Mucosa of gallbladder (tissue), 1 donor: ENCODE data around the gene SH3TC2. TPM values are rescaled to one million over a fixed set of nuclear protein-coding genes. Genes with fewer than 3 reads are reported as not detected.
"Not testable (repeated sequence)": the region's sequence is repeated elsewhere in the genome, so short reads cannot be mapped to it uniquely, and the experiment has no call there.

Experiments used
- DNase-seq: peaks from one replicate; pipeline ENCODE4 v3.0.0-alpha.2; 2020; ENCODE audit warnings: low spot score
- total RNA-seq: library from RNA; stranded (reverse); gene quantifications from one replicate; pipeline ENCODE4 v1.2.1, GENCODE V29; 2021
- donor health status: DM: no; HTN: no; CAD: no.

SH3TC2 gene
- total RNA-seq, result 2.7 TPM

GRCh38 chr5:149063017-149063687, at the start of gene SH3TC2:
SH3TC2 (minus strand) TSS chr5:149063062; CDS start chr5:149063022, 40 bp downstream.
- peak; percentile 55 for DNase-seq

DNA sequence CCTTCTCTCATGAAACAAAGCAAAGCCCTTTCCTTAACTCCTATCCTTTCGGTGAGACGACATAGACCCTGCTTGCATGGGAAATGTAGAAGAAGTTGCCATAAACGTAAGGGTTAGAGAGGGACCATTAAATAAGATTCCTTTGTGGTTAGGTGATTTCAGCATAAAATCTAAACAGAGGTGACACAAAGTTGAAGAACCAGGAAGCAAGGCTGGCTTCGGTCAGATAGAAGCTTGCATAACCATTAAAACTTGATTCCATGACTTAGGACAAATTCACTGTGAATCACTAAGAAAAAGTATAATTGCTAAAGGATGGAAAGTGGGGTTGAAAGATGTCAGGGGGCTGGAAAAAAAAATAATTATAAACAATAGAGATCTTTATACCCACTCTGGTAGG, 47.5 kb upstream of the SH3TC2 start:
- DNase-seq, result no peak

- no peak for DNase-seq
These were observed 45.9 kb upstream of the SH3TC2 start for GRCh38 chr5:149108651-149109280.

GRCh38 chr5:149100331-149100730, 37.5 kb upstream of the SH3TC2 start:
- no peak for DNase-seq

- DNase-seq, result no peak
These were observed 37.1 kb upstream of the SH3TC2 start for GRCh38 chr5:149099920-149100319.

DNA sequence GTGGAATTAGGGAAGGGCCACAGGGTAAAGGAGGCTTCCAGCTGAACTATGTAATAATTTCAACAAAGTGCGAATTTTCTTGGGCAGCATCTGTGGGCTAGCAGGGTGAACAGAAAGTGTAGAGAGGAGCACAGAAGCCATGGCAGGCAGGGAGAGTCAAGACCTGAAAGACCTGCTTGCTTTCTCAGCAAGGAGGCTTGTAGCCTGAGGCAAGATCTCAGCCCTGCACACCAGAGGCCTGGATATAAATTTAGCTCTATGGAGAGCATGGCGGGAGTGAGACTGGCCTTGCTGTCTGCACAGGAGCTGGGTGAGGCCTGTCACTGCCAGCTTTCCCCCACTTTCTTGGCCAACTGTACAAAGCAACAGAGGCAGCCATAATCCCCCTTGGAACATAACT, 32.1 kb upstream of the SH3TC2 start:
- no peak for DNase-seq

GRCh38 chr5:149093625-149094024, 30.8 kb upstream of the SH3TC2 start:
- no peak for DNase-seq

DNA sequence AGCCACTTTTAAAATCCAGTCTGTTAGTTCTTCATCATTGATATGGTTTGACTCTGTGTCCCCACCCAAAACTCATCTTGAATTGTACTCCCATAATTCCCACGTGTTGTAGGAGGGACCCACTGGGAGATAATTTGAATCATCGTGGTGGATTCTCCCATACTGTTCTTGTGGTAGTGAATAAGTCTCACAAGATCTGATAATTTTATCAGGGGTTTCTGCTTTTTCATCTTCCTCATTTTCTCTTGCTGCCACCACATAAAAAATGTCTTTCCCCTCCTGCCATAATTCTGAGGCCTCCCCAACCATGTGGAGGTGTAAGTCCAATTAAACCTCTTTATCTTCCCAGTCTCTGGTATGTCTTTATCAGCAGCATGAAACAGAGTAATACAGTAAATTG, 26.9 kb upstream of the SH3TC2 start:
- no peak for DNase-seq

GRCh38 chr5:149088686-149089085, 25.8 kb upstream of the SH3TC2 start:
- no peak for DNase-seq

DNA sequence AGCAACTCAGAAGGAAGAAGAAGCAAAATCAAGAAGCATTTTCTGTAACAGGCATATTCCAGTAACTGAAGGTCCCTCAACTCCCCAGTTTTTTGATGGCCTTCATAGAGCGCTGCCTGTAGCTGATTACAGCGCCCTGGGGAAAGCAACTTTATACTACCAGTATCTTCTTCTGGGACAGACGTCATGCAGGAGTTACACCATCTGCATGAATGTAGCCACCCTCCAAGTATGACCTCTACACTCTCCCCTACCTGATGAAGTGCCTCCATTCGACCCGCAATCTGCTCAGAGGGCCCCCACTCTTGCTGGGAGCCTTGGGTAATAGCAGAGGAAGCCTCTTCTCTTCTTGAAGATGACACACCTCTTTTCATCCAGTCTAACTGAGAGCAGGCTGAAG, 21.0 kb upstream of the SH3TC2 start:
- no peak for DNase-seq

DNA sequence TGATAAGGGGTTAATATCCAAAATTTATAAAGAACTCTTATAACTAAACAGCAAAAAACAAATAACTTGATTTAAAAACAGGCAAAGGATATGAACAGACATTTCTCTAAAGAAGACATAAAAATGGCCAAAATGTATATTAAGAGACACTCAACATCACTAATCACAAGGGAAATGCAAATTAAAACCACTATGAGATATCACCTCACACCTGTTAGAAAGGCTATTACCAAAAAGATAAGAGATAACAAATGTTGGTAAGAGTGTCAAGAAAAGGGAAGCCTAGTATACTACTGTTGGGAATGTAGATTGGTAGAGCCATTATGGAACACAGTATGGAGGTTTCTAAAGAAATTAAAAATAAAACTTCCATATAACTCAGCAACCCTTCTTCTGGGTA, 19.4 kb upstream of the SH3TC2 start:
- DNase-seq, result no peak

DNA sequence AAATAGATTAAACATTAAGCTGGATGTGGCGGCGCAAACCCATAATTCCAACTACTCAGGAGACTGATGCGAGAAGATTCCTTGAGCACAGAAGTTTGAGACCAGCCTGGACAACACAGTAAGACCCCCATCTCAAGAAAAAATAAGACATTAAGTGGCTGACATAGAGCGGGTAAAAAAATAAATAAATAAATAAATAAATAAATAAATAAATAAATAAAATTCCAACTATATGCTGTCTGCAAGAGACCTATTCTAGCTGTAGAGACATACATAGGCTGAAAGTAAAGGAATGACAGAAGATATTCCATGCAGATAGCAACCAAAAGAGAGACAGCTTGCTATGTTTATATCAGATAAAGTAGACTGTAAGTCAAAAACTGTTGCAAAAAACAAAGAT, 17.4 kb upstream of the SH3TC2 start:
- no peak for DNase-seq

DNA sequence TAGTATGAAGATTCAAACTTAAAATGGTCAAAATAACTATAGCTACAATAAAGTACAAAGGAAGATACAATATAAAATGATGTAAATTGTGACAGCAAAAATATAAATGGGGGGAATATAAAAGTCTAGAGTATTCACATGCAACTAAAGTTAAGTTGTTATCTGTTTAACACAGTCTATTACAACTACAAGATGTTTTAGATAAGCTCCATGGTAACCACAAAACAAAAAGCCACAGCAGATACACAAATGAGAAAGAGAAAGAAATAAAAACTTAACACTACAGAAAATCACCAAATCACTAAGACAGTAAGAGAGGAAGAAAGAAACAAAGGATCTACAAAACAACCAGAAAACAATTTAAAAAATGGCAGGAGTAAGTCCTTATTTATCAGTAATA, 17.0 kb upstream of the SH3TC2 start:
- no peak for DNase-seq

DNA sequence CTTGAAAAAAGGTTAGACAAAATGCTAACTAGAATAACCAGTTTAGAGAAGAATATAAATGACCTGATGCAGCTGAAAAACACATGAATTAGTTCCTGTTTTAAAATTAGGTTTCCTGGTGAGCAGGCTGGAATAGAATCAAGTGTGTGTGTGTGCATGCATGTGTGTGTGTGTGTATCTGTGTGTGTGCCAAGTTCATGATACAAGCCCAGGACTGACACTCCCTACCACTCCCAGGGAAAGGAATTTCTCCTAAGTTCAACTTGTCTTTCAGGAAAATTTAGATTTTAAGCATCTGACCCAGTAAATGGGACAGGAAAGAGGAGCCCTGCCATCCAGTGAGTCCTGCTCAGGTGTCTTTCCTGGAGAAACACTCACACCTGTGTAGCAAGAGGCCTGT, 11.2 kb upstream of the SH3TC2 start:
- DNase-seq, result not testable (repeated sequence)

DNA sequence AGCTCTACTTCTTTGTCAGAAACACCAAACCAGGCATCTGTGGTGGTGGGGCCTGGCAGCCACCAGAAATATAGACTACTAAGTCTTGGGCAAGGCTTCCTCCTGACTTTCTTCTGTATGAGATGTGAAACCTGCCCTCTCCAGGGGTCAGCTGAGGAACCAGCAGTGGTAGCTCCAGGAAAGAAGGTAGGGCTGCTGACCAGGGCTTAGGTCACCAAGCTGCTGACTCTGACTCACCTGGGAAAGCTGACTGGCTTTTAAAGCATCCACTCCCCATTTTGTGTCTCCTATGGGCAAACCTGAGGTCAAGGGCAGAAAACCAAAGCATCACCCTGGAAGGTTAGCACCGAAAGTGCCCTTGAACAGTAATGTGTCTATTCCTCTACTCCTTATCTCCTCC, 10.4 kb upstream of the SH3TC2 start:
- DNase-seq, result no peak

DNA sequence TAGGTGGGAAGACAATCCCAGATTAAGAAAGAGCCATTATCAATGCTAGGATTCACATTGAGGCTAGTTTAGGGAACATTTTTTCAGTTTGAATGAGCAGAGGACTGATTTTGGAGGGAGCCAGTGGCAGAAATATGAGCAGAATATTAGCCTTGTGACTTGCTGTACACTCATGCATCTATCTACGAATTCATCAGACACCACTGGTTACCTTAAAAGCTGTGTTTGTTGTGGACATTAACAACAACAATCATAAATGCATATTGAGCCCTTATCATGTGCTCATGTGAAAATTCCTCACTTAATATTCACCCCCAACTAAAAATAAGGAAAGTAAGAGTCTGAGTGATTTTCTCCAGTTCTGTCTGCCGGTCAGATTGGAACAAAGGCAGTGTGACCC, 9.9 kb upstream of the SH3TC2 start:
- DNase-seq, result no peak

- no peak for DNase-seq
These were observed 9.5 kb upstream of the SH3TC2 start for GRCh38 chr5:149072376-149072775.

GRCh38 chr5:149071756-149072155, 8.9 kb upstream of the SH3TC2 start:
- no peak for DNase-seq

GRCh38 chr5:149071216-149071615, 8.4 kb upstream of the SH3TC2 start:
- DNase-seq, result no peak

- no peak for DNase-seq
These were observed 6.8 kb upstream of the SH3TC2 start for GRCh38 chr5:149069711-149070110.

- no peak for DNase-seq
These were observed 1.1 kb upstream of the SH3TC2 start for GRCh38 chr5:149063896-149064478.

DNA sequence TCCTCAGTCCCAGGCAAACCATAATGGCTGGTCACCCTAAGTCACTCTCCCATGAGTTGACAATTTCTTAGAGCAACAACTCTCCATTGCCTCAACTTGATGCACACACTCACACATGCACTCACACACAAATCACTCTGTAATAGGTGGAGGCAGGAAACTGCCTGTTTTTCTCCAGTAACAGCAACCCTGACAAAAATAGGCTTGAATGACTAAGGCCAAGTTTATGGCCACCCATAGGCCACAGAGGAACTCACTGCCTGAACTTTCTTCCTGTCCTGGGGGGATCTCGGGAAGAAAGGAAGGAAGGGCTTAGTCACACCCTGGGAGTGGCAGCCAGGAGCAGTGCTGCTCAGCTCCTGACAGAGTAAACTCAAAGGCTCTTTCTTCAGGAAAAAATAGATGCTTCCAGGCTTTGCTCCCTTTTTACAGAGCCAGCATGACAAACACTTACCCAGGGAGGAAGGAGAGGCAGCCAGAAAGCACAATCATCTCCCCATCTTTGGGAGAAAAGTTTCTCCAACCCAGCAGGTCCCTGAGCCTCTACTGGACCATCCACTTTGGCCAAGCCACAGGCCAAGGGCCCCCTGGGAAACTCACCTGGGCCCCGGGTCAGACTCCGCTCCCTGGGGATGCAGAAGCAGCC, 368 bp downstream of the SH3TC2 start:
- DNase-seq, result no peak

GRCh38 chr5:149061341-149061740, 1.5 kb downstream of the SH3TC2 start:
- no peak for DNase-seq
